ENCODE data around the gene VSTM2B.

GRCh38 chr19:29505097-29505824 lies 20.5 kb upstream of the VSTM2B start:
- TF ChIP-seq CTCF (conservative IDR thresholded peaks at IDR 0.05; ENCODE audit: low read depth, low read length) (no peak), EZH2 (IDR thresholded peaks at IDR 0.05; ENCODE audit: borderline replicate concordance, low read depth, low read length, poor library complexity, severe bottlenecking) (no peak)
